NCI-H1417 treated with DMSO at 0.1 percent for 48 hours (cell line): ENCODE data around the gene TGM4.
"Not testable (repeated sequence)": the region's sequence is repeated elsewhere in the genome, so short reads cannot be mapped to it uniquely, and the experiment has no call there.

Source experiments
- DNase-seq: peaks from one replicate; lab custom pipeline; 2025; lab: John Stamatoyannopoulos, UW

Gene TGM4

DNA sequence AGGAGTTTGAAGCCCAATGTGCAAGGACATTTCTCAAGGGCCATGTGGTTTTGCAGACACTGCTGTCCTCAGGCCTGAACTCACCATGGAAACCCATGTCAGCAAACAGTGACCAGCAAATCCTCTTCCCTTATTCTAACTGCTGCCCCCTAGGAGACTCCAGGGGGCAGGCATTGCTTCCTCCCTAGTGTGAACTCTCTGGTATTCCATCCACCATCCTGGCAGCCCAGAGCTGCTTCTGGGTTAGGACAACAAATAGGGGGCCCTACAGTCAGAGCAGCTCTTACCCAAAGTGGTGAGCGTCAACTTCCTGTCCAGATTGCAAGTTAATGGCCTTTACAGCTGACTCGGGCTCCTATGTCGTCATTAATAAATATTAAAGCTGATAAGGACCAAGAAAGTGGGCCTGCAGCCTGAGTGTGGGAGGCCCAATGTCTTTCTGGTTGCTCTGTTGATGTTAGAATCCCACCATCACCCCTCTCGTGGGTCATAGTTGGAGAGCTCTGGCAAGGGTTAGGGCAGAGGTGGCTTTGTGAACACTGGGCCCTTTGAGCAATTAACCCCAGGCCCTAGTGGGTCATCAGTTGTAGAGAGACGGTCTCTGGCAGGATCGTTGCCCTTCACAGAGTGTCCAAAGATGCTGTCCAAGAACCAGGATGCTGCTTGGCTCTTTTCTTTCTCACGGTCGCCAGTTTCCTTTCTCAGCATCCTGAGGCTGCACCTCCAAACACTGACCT, 41.5 kb downstream of the TGM4 start:
- DNase-seq: no peak

DNA sequence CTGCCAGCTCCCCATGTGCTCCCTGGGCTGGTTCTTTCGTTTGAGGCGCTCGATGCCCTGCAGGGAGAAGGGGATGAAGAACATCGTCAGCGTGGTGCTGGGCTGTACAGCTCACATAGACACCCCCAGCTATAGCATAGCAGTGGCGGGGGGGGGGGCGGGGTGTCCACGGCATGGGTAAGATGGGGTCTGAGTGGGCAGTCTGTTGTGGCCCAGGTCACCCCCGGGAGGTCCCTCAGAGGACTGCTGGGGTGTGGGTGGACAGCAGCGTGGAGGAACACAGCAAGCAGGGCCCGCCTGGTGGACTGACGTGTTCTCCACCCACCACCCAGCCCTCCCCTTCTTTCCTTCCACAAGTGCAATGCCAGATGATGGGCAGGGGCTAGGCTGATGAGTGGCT, 43.7 kb downstream of the TGM4 start:
- no peak for DNase-seq

DNA sequence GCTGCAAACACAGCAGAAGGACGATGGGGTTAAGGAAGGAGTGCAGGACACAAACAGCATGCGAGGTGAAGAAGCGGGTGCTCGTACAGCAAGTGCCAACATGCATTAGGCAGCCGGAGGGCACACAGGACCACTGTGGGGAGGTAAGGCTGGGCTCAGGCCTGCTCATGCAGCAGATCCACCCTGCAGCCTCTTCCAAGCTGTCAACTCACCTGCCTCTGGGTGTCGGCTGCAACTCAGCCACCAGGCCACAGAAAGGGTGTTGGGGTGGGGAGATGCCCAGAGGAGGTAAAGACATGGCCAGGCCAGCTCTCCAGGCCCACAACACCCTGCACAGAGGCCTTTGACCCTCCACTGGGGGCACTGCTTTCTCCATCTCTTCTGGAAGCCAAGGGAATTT, 44.2 kb downstream of the TGM4 start:
- no peak for DNase-seq

DNA sequence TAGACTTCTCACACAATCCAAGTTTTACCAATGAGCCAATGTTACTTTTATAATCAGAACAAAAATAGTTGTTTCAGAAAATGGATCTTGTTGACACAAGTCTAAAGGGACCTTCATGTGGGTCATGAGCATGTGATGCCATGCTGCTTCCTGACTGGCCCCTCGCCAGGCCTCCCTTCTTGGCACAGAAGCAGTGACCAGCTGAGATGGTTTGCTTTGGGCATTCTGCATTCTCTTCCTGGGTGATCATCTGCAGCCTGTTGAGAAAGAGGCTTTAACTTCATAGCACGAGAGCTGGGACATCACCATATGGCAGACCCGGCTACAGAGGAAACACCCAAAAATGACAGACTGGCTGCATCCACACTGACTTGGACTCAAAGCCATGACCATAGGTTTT, 45.7 kb downstream of the TGM4 start:
- DNase-seq: no peak

DNA sequence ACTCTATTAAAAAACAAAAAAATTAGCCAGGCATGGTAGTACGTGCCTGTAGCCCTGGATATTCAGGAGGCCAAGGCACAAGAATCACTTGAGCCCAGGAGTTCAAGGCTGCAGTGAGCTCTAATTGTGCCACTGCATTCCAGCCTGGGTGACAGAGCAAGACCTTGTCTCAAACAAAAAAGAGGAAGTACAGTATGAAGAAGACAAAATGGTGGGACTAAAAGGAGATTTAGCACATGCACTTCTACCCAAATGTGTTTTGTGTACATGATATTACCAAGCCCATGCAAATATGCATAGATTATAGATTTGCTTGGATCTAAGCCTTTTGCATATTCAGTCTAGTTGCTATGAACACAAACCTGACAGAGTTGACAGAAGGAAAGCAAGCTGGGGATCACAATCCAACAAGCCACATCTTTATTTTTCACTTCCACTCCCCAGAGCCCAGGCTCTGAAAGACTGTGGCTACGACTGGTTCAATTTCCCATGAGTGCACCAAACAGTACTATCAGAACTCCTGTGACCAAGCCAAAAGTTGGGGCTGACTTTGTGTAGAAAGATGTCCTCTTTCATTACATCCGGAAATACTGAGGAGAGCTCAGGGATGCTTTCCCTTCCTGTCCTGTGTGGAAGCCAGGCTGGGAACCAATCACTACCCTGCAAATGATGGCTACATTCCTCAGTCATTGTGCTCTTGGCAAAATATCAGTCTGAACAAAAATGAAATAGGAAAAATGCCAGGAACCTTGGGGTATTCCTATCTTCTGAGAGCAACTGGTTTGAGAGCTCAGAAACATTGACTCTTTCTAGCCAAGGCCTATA, 49.4 kb downstream of the TGM4 start:
- DNase-seq: no peak

DNA sequence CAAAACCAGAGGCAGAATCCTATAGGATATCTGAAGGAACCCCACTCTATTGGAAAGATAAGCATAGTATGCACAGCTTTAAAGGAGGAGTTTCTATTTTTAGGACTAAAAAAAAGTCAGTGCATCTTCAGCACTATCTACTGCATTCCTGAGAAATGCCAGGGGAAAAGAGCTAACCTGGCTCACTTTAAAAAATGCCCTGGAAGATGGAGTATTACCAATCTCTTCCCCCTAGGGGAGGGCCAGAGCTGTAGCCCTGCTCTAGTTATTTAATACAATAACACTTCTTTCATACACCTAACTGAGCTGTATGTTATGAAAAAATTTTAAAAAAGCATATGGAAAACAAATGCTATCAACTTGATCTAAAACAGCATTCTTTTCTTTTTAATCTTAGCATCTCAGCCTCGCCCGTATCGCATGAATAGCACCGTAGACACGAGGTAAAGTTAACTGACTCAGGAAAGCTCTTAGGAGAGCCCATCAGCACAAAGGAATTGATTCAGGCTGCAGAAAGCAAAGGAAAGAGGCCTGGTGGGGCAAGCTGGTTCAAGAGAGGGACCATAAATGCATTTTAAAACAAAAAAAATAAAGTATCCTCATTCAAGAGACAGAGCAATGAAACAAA, 50.2 kb downstream of the TGM4 start:
- DNase-seq: no peak

DNA sequence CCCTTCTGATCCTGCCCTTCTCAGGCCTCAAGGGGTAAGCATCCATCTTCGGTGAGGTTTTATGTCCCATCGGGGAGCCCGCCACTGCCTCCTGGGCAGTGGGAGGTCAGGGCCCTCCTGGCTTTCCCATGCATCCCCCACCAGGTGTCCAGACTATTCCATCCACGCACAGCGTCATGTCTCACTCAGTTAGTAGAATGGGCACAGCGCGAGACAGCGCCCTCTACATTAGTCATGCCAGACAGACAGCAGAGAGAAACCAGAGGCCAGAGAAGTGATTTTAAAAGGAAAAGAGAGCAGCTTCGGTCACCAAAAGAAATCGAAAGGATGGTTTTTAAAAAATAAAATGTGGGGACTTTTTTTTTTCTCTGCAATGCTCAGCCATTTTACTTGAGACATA, 51.8 kb downstream of the TGM4 start:
- DNase-seq: no peak

DNA sequence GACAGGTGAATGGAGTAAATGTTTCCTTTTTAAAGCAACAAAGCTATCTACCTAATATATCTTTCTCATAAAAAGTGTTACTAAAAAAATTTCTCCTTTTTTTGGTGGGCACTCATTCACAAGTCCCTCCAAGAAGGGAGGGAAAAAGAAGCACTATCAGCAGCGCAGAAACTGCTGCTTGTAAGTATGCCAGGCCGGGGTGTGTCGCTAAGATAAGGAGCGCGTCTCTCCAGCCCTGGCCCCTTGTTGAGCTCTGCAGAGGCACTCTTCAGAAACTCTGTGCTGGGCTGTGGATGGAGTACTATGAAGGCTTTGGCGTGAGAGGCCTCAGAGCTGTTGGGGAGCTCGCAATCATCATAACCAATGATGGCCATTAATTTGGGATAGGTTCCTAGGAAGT, 52.5 kb downstream of the TGM4 start:
- no peak for DNase-seq

DNA sequence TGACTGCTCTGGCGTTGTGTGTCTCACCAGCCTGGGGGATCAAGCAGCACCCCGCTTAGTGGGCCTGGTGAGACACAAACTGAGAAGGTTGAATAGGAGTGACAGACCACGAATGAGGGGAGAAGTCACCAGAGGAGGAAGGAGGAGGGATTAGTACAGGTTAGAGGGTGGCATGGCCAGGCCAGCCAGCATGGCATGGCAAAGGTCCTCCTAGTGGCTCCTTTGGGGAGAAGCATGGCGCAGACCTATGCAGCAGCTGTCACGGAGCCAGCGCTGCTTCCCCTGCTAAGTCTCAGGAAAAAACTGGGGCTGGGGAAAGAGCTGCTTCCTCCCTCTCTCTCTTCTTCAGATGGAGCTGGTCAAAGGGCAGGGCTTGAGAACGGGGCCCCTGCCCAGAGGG, 53.0 kb downstream of the TGM4 start:
- DNase-seq: no peak

DNA sequence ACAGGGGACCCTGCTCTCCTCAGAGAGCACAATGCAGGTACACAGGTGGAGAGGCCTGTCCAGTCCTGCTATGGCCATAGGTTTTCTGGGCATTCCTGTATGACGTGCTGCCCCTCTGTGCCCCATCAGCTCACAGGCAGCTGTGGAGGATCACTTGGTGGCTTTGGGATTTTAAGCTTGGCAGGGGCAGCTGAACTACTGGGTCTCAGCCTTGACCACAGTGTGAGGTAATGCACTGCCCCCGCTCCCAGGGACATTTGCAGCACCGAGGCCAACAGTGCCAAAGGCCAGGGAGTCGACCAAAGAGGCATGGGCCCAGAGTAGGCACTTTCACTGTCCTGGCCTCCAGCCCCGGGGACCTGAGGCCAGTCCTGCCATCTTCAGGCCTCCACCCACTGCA, 55.4 kb downstream of the TGM4 start:
- no peak for DNase-seq

DNA sequence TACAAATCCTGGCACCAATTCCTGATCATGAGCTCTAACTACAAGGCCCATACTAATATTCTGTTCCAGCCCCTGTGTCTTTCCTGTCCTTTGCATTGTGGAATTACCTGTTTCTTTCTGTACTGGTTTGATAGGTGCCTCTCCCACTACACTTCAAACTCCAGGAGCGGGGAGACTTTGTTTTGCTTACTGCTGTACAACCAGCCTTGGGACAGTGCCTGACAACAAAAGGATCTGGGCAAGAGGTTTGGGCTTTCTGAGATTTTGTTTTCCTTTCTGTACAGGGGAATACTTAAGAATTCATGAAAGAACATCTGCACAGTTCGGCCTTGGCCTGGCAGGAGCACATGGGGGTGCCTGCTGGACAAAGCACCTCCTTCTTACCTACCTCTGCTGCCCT, 56.5 kb downstream of the TGM4 start:
- DNase-seq: no peak

DNA sequence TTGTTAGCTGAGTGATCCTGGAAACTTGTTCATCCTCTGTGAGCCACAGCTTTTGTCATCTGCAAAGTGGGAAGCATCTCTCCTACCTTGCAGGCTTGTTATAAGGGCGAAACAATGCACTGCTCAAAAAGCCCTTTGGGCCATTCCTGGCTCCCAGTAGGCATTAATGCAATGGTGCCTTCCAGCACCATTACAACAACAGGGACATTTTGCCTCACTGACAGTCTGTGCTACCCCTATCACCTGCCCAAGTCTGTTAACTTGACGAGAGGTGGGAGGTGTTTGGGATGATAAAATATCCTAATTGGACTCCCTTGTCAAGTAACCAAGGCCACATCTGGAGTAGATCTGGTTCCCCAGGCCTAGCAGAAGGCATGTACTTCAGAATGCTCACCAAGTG, 57.4 kb downstream of the TGM4 start:
- DNase-seq: no peak

DNA sequence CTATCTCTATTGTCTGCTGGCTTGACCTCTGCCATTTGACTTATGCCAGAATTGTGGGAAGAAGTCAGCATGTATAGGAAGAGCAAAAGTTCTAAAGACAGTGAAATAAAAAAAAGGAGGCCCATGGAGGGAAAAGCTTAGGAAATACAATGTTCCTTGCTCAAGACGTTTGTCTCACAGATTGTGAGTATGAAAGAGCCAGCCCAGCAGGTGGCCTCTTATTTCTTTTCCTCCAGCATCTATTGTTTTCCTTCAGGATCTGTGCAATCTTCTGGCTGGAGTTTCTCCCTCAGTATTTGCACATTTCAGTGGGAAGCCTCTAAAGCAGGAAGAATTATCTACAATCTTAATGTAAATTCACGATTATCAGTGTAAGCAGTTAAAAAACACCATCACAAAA, 57.9 kb downstream of the TGM4 start:
- no peak for DNase-seq

DNA sequence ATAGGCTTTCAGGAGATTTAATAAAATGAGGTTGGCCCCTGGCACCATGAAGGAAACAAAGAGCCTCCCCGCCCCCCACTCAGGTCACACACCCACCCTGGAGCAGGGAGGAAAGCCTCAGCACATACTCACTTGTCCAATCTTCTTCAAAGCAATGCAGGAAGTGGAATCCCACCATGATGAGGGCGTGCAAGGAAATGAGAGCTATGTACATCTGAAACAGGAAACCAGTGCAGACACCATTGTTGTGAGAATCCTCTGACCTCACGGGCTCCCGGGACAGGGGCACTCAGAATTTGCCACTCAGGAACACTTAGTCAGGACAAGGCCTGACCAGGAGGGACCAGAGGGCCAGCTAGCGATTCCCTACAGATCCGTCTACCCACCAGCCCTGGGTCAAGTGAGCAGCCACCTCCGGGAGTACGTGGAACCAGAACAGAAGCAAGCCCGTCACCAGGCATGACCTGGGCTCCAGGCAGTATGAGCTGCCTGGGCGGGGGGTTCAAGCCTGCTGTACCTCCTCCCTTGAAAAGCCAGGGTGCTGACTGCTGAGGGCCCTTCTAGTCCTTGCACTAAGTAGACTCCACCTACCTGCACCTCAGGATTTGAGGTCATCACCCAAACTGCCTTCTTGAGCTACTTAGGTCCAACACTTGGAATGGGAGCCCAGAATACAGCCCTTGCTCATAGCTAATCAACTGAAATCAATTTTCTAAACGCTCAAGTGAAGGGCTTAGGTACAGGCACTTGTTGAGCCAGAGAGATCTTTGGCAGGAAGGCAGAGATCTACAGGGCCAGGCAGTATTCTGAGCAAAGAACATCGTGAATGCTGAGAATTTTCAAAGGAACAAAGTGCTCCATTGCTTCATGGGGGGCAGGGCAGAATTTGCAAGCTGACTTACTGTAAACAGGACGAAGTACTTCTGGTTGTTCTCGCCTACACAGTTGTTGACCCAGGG, 58.9 kb downstream of the TGM4 start:
- DNase-seq: no peak

DNA sequence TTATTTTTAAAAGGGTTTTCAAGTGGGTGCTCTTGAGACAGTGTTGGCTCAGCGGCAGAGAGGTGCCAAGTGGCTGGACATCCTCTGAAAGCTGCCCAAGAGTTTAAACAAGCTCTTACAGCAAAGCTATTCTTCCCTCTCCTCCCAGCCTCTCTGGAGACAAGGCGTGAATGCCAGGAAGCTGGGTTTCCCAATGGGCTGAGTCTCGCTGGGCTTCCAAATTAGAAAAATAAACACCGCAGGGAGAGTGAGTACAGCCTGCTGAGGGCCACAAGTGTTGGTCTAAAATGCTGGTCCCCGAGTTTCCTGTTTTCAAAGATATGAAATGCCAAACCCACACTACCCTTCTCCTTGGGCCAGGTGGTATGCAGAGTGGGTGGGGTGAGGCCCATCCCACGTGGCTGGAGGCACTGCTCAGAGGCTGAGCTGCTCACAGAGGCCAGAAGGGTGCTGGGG, 65.2 kb downstream of the TGM4 start:
- DNase-seq: no peak

DNA sequence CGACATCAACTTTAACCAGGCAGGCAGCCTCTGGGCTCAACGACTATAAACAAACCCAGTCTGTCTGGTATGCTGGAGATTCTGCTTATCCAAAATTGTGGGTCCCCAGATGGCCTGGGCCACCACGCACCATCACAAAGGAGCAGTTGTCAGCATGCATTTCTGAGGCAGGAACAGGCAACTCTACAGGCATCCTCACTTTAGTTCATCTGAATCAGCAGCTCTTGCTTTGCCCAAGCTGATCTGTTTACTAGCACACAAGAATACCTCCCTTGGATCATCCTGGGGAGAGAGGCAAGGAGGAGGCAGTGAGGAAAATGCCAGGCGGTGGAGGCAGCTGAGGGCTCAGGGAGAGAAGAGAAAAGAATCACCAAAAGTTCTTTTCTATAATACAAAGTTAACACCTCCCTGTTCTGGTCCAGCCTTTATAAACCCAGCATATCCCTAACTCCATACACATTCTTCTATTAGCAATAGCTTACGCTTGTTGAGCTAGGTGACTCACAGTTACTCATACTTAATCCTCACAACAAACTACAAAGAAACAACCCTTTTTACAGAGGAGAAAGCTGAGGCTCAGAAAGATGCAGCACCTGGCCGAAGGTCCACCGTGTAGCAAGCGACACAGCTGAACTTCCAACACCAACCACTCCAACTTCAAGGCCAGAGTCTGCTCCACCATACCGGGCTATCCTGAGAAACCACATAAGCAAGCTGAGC, 68.0 kb downstream of the TGM4 start:
- no peak for DNase-seq

DNA sequence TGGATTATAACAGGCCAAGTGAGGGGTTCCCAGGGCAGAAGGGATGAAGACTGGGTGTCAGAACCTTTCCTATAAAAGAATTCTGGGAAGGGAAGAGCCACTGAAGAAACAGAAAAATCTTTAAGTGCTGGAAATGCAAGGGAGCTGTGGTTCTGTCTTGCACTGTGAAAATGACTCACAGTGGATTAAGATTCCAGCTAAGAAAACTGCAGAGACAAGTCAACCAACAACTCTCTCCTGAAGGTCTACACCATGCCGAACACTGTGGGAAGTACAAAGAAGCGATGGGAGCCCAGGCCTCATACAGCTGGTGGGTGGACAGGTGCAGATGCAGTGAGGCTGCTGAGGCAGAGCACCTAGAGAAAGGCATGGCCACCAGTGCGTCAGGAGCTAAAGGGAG, 73.8 kb downstream of the TGM4 start:
- no peak for DNase-seq

DNA sequence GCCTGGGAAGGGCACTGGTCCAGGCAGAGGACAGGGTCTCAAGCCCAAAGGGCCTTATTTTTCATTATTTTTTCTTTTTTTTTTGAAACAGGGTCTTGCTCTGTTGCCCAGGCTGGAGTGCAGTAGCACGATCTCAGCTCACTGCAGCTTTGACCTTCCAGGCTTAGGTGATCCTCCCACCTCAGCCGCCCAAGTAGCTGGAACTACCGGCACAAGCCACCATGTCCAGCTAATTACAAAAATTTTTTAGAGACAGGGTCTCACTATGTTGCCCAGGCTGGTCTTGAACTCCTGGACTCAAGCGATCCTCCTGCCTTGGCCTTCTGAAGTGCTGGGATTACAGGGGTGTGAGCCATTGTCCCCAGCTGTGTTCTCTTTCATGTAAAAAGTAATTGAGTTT, 75.4 kb downstream of the TGM4 start:
- DNase-seq: not testable (repeated sequence)

DNA sequence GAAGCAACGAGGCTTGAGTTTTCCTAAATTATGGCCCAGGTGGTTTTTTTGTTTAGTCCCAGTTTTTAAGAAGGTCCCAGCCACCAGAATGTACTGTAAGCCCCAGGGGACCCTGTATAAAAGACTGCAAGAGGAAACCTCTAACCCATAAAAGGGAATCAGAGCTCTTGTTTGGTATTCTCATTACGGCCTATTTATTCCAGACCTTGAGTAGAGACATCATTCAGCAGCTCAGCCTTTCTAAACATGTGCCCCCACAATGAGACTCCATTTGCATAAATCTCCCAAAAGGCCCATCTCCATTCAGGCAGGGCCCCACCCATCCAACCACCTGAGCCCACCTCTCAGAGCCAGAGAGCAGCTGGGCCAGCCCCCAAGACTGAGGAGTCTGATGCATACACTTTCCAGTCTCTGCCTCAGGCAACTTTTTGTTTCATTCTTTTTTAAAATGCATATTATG, 75.9 kb downstream of the TGM4 start:
- DNase-seq: no peak

DNA sequence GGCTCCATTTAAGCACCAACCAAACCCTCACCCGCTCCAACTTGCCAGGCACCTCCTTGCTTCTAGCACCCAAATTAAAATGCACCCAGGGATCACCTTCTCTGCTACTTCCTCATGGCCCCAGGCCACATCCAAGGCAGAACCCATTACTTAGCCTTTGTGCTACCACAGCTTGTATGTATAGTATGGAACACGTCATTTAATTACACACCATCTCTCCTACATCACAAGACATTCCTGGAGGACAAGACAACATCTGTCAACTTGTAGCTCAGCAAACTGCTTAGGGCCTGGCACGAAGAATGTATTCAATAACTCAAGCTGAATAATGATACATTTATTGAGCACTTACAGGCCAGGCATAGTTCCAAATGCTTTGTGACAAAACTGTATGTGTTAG, 78.3 kb downstream of the TGM4 start:
- no peak for DNase-seq

DNA sequence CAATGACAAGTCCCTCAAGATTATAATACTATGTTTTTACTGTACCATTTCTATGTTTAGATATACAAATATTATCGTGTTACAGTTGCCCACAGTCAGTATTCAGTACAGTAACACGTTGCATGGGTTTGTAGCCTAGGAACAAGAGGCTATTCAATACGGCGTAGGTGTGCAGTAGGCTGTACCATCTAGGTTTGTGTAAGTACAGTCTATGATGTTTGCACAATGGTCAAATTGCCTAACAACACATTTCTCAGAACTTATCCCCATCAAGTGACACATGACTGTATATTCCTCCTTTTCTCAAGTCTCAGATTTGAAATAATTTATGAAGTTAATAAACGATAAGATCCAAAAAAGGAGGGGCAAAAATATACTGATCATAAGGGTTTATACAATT, 79.9 kb downstream of the TGM4 start:
- no peak for DNase-seq
